BJ (cell line): ENCODE results near the gene POLR3K. TPM values are rescaled to one million over a fixed set of nuclear protein-coding genes. Genes with fewer than 3 reads are reported as not detected.

Experiments
- CTCF ChIA-PET: fragments of 350-600 bp; formaldehyde crosslinking; extraction: SDS; loops from one replicate; lab custom pipeline; 2021; ENCODE audit warnings: antibody characterized with exemption, inconsistent platforms; lab: Yijun Ruan, JAX
- POLR2A ChIA-PET: fragments of 300-600 bp; sonication (Branson Sonifier 250); formaldehyde crosslinking; extraction: SDS; loops from one replicate; lab custom pipeline; 2021; ENCODE audit warnings: antibody characterized with exemption; lab: Charles Lee
- DNase-seq: peaks from one replicate; pipeline ENCODE4 v3.0.0-alpha.2; 2011; ENCODE audit warnings: low read depth
- H3K27me3 ChIP-seq: 2 replicates; pipeline ENCODE4 v1.6.0; 2011; ENCODE audit warnings: low read length; ENCODE audit not compliant: control insufficient read depth, insufficient read depth
- H3K36me3 ChIP-seq: 2 replicates; pipeline ENCODE4 v1.5.1; 2011; ENCODE audit warnings: low read length; ENCODE audit not compliant: control insufficient read depth, insufficient read depth
- H3K4me3 ChIP-seq: 2 replicates; pipeline ENCODE4 v1.5.1; 2011; ENCODE audit warnings: low read depth, mild to moderate bottlenecking, control low read depth, low read length
- CTCF ChIP-seq: IDR thresholded peaks from 2 replicates; pipeline ENCODE4 v1.5.1; 2011; ENCODE audit warnings: low read depth, mild to moderate bottlenecking, control low read depth, inconsistent platforms, low read length, moderate library complexity; ENCODE audit not compliant: insufficient read depth
- polyA plus RNA-seq: library from polyadenylated mRNA; depleted of rRNA; stranded (reverse); fragments of >200 nt; gene quantifications from 2 replicates; pipeline ENCODE4 v1.2.3, GENCODE V29; 2011

Gene POLR3K
- polyA plus RNA-seq, 1 experiment = 14.3 TPM

GRCh38 chr16:85407-85782 is 32.0 kb upstream of the POLR3K start:
- H3K36me3 ChIP-seq = peaks cover 41% of the 10 kb centered on the region
- POLR2A ChIA-PET = no interaction called here
- CTCF ChIA-PET = interaction anchor here (1.2 to 17.6 kb wide), 6 partner anchors 8 to 92 kb away, joined by 3 to 544 read pairs (median 6); partner anchors contain the start of genes MPG and RHBDF1

GRCh38 chr16:84718-85406 is 31.5 kb upstream of the POLR3K start:
- CTCF ChIA-PET = interaction anchor here (0.6 to 17.6 kb wide), 6 partner anchors 9 to 22 kb away, joined by 3 to 544 read pairs (median 6); partner anchors contain the start of genes MPG and RHBDF1

More at GRCh38 chr16:85407-85782, 32.0 kb upstream of the POLR3K start:
- H3K4me3 ChIP-seq = no peak overlapping the region
- H3K27me3 ChIP-seq = no peaks in the 10 kb centered on the region
- TF ChIP-seq CTCF = no peak
- no peak for DNase-seq

GRCh38 chr16:83781-84615 is 30.6 kb upstream of the POLR3K start:
- ChIA-PET CTCF (interaction anchor here (1.3 to 17.6 kb wide), 6 partner anchors 10 to 23 kb away, joined by 3 to 544 read pairs (median 6); partner anchors contain the start of genes MPG and RHBDF1), POLR2A (no interaction called here)
- no peak for TF ChIP-seq CTCF
- no peak for DNase-seq
- H3K36me3 ChIP-seq = peaks cover 39% of the 10 kb centered on the region
- no peaks in the 10 kb centered on the region for H3K27me3 ChIP-seq
- no peak overlapping the region for H3K4me3 ChIP-seq

More at GRCh38 chr16:84718-85406, 31.5 kb upstream of the POLR3K start:
- POLR2A ChIA-PET = no interaction called here
- TF ChIP-seq CTCF = no peak
- H3K27me3 ChIP-seq = no peaks in the 10 kb centered on the region
- H3K4me3 ChIP-seq = no peak overlapping the region
- peak; percentile 70 for DNase-seq
- peaks cover 43% of the 10 kb centered on the region for H3K36me3 ChIP-seq

- POLR2A ChIA-PET = no interaction called here
- TF ChIP-seq CTCF = no peak
- CTCF ChIA-PET = interaction anchor here (1.4 to 17.6 kb wide), 3 partner anchors 14 to 18 kb away, joined by 3 to 544 read pairs (median 7); partner anchors contain the start of genes MPG and RHBDF1
- no peak for DNase-seq
- peaks cover 32% of the 10 kb centered on the region for H3K36me3 ChIP-seq
- no peak overlapping the region for H3K4me3 ChIP-seq
- no peaks in the 10 kb centered on the region for H3K27me3 ChIP-seq
Measured at GRCh38 chr16:83060-83603, 29.7 kb upstream of the POLR3K start.
